ENCODE data around the gene KLK15.

The KLK15 gene

DNA sequence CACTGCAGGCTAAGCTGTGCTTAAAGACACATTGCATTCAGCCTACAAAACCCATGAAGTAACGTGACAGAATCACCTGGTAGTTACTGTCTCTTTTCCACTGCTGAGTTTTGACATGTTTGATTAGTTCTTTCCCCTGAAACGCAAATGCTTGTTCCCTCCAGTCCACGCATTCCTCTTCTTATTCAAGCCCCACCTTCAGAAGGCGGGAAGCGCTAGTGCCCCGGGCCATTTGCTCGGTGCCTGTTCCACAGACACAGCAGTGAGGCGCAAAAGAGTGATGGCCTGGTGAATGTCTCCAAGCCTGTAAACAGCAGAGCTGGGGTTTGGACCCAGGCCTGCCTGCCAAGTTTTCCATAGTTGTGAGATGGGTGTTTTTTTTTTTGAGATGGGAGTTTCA lies 32.3 kb downstream of the KLK15 start:
- no peak overlapping the region for H3K23ac ChIP-seq (ENCODE audit: low read length)
- no peak overlapping the region for H2BK5ac ChIP-seq (ENCODE audit: low read depth, low read length, poor library complexity)
- H3K9ac ChIP-seq (ENCODE audit: low read length): no peak overlapping the region
- no peak overlapping the region for H3K4ac ChIP-seq (ENCODE audit: low read depth, low read length)
- H3K9me3 ChIP-seq (ENCODE audit: insufficient read depth, low read depth, low read length): peaks cover 2% of the 10 kb centered on the region
- H4K12ac ChIP-seq (ENCODE audit: low read depth, low read length): no peak overlapping the region
- H3K4me2 ChIP-seq (ENCODE audit: low read length): no peak overlapping the region
- no peak overlapping the region for H3K27ac ChIP-seq (ENCODE audit: low read depth, low read length)
- H2BK120ac ChIP-seq (ENCODE audit: insufficient read depth, low read length, poor library complexity): no peak overlapping the region
- H3K27me3 ChIP-seq (ENCODE audit: insufficient read depth, low read length): no peaks in the 10 kb centered on the region
- no peak for DNase-seq
- H3K79me2 ChIP-seq (ENCODE audit: control insufficient read depth, insufficient read depth, low read length, poor library complexity): peaks cover 16% of the 10 kb centered on the region
- no peak overlapping the region for H2BK12ac ChIP-seq (ENCODE audit: low read length)
- H3K4me1 ChIP-seq (ENCODE audit: control insufficient read depth in 1 of 2, insufficient read depth in 2 of 2, low read length in 2 of 2): peaks cover 3 to 7% of the 10 kb centered on the region in 2 experiments
- H3K18ac ChIP-seq (ENCODE audit: low read length): no peak overlapping the region
- H3K36me3 ChIP-seq (ENCODE audit: control insufficient read depth in 1 of 2, insufficient read depth in 2 of 2, low read length in 2 of 2): peaks cover 50 to 51% of the 10 kb centered on the region in 2 experiments
- H3K14ac ChIP-seq (ENCODE audit: low read length): no peak overlapping the region
- no peak overlapping the region for H4K91ac ChIP-seq (ENCODE audit: low read depth, low read length)
- H3K4me3 ChIP-seq (ENCODE audit: low read depth, low read length): no peak overlapping the region
- no peak overlapping the region for H4K8ac ChIP-seq (ENCODE audit: low read depth, low read length)
- WGBS (ENCODE audit: extremely low coverage, insufficient coverage, insufficient read length): no CpG with 5 or more reads among the region's 8 CpGs
- peaks cover 9% of the 10 kb centered on the region for H3K79me1 ChIP-seq (ENCODE audit: low read length)
- H2AFZ ChIP-seq (ENCODE audit: insufficient read depth, low read length, poor library complexity): no peak overlapping the region
- no peak overlapping the region for H2AK5ac ChIP-seq (ENCODE audit: low read length)

GRCh38 chr19:50799547-50799851 lies 33.9 kb downstream of the KLK15 start:
- Histone ChIP-seq H3K4me3 (ENCODE audit: low read depth, low read length) (no peak overlapping the region), H3K18ac (ENCODE audit: low read length) (no peak overlapping the region), H3K79me2 (ENCODE audit: control insufficient read depth, insufficient read depth, low read length, poor library complexity) (peaks cover 15% of the 10 kb centered on the region), H3K4me1 (ENCODE audit: control insufficient read depth in 1 of 2, insufficient read depth in 2 of 2, low read length in 2 of 2) (peaks cover 3 to 7% of the 10 kb centered on the region in 2 experiments), H3K23ac (ENCODE audit: low read length) (no peak overlapping the region), H4K8ac (ENCODE audit: low read depth, low read length) (no peak overlapping the region), H2AK5ac (ENCODE audit: low read length) (no peak overlapping the region), H3K27me3 (ENCODE audit: insufficient read depth, low read length) (no peaks in the 10 kb centered on the region), H3K27ac (ENCODE audit: low read depth, low read length) (no peak overlapping the region), H3K4ac (ENCODE audit: low read depth, low read length) (peak overlapping the region; percentile 31), H4K91ac (ENCODE audit: low read depth, low read length) (no peak overlapping the region), H4K12ac (ENCODE audit: low read depth, low read length) (no peak overlapping the region), H3K4me2 (ENCODE audit: low read length) (no peak overlapping the region), H3K14ac (ENCODE audit: low read length) (no peak overlapping the region), H3K79me1 (ENCODE audit: low read length) (peaks cover 4% of the 10 kb centered on the region), H2BK120ac (ENCODE audit: insufficient read depth, low read length, poor library complexity) (no peak overlapping the region), H3K36me3 (ENCODE audit: control insufficient read depth in 1 of 2, insufficient read depth in 2 of 2, low read length in 2 of 2) (peaks cover 55 to 57% of the 10 kb centered on the region in 2 experiments), H3K9me3 (ENCODE audit: insufficient read depth, low read depth, low read length) (peaks cover 2% of the 10 kb centered on the region), H2AFZ (ENCODE audit: insufficient read depth, low read length, poor library complexity) (no peak overlapping the region), H2BK5ac (ENCODE audit: low read depth, low read length, poor library complexity) (no peak overlapping the region), H2BK12ac (ENCODE audit: low read length) (no peak overlapping the region), H3K9ac (ENCODE audit: low read length) (no peak overlapping the region)
- DNase-seq: no peak
- WGBS (ENCODE audit: extremely low coverage, insufficient coverage, insufficient read length): no CpG with 5 or more reads among the region's 3 CpGs

GRCh38 chr19:50798659-50799546 lies 34.5 kb downstream of the KLK15 start:
- DNase-seq: no peak
- Histone ChIP-seq H3K18ac (ENCODE audit: low read length) (no peak overlapping the region), H3K79me2 (ENCODE audit: control insufficient read depth, insufficient read depth, low read length, poor library complexity) (peaks cover 11% of the 10 kb centered on the region), H3K4me3 (ENCODE audit: low read depth, low read length) (no peak overlapping the region), H3K14ac (ENCODE audit: low read length) (no peak overlapping the region), H3K23ac (ENCODE audit: low read length) (no peak overlapping the region), H3K4me1 (ENCODE audit: control insufficient read depth in 1 of 2, insufficient read depth in 2 of 2, low read length in 2 of 2) (peaks cover 3 to 7% of the 10 kb centered on the region in 2 experiments), H2BK12ac (ENCODE audit: low read length) (no peak overlapping the region), H2BK5ac (ENCODE audit: low read depth, low read length, poor library complexity) (no peak overlapping the region), H2AK5ac (ENCODE audit: low read length) (no peak overlapping the region), H2BK120ac (ENCODE audit: insufficient read depth, low read length, poor library complexity) (no peak overlapping the region), H3K9me3 (ENCODE audit: insufficient read depth, low read depth, low read length) (peaks cover 2% of the 10 kb centered on the region), H3K4ac (ENCODE audit: low read depth, low read length) (peak overlapping the region; percentile 31), H4K91ac (ENCODE audit: low read depth, low read length) (no peak overlapping the region), H4K8ac (ENCODE audit: low read depth, low read length) (no peak overlapping the region), H3K27ac (ENCODE audit: low read depth, low read length) (no peak overlapping the region), H3K36me3 (ENCODE audit: control insufficient read depth in 1 of 2, insufficient read depth in 2 of 2, low read length in 2 of 2) (peaks cover 55 to 57% of the 10 kb centered on the region in 2 experiments), H3K27me3 (ENCODE audit: insufficient read depth, low read length) (no peaks in the 10 kb centered on the region), H3K4me2 (ENCODE audit: low read length) (no peak overlapping the region), H3K9ac (ENCODE audit: low read length) (no peak overlapping the region), H2AFZ (ENCODE audit: insufficient read depth, low read length, poor library complexity) (no peak overlapping the region), H3K79me1 (ENCODE audit: low read length) (no peaks in the 10 kb centered on the region), H4K12ac (ENCODE audit: low read depth, low read length) (no peak overlapping the region)
- WGBS (ENCODE audit: extremely low coverage, insufficient coverage, insufficient read length): no CpG with 5 or more reads among the region's 21 CpGs

DNA sequence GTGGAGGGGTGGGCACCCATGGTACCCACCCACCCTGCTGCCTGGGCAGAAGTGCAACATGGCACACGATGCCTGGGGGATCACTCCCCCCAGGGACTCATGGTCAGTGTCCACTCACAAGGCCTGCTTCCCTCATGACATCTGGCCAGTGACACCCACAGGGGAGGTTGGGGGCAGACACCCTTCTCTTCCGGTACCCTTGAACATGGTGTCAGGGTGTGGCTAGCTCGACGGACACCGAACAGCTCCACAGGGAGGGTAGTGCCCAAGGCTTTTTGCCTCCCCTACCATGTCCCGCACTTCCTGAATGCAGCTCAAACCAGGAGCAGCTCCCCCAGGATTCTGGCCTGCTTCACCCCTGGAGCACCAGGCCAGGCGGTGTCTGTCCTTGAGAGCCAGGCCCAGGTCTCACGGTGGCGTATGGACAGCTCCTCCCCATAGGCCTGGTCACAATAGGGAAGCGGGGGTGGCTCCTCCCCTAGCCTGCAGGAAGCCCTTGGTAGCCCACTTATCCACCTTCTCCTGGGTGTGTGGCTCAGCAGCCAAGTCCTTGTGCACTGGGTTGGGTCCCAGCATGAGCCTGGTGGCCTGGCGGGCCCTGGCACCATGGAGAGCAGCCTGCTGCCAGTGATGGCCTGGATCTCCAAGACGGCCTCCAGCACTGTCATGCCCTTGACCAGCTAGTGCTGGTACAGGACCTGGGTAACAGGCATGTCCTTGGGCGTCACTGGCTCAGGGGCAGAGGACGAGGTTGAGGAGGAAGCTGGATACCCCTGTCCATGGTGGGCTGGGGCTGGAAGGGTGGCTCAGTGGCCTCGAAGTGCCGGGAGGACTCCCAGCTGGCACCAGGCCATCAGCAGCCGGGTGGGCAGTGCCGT lies 35.4 kb downstream of the KLK15 start:
- H3K14ac ChIP-seq (ENCODE audit: low read length): no peak overlapping the region
- no peak overlapping the region for H3K4ac ChIP-seq (ENCODE audit: low read depth, low read length)
- H2BK5ac ChIP-seq (ENCODE audit: low read depth, low read length, poor library complexity): no peak overlapping the region
- no peak for DNase-seq
- H4K8ac ChIP-seq (ENCODE audit: low read depth, low read length): no peak overlapping the region
- no peak overlapping the region for H3K18ac ChIP-seq (ENCODE audit: low read length)
- peaks cover 3 to 4% of the 10 kb centered on the region in 2 experiments for H3K4me1 ChIP-seq (ENCODE audit: control insufficient read depth in 1 of 2, insufficient read depth in 2 of 2, low read length in 2 of 2)
- H2BK12ac ChIP-seq (ENCODE audit: low read length): no peak overlapping the region
- H2AK5ac ChIP-seq (ENCODE audit: low read length): no peak overlapping the region
- H2BK120ac ChIP-seq (ENCODE audit: insufficient read depth, low read length, poor library complexity): no peak overlapping the region
- no peaks in the 10 kb centered on the region for H3K79me1 ChIP-seq (ENCODE audit: low read length)
- no peaks in the 10 kb centered on the region for H3K27me3 ChIP-seq (ENCODE audit: insufficient read depth, low read length)
- no peak overlapping the region for H4K12ac ChIP-seq (ENCODE audit: low read depth, low read length)
- H3K23ac ChIP-seq (ENCODE audit: low read length): no peak overlapping the region
- no CpG with 5 or more reads among the region's 18 CpGs for WGBS (ENCODE audit: extremely low coverage, insufficient coverage, insufficient read length)
- H2AFZ ChIP-seq (ENCODE audit: insufficient read depth, low read length, poor library complexity): no peak overlapping the region
- no peak overlapping the region for H3K27ac ChIP-seq (ENCODE audit: low read depth, low read length)
- H3K4me3 ChIP-seq (ENCODE audit: low read depth, low read length): no peak overlapping the region
- H3K9ac ChIP-seq (ENCODE audit: low read length): no peak overlapping the region
- peaks cover 55 to 57% of the 10 kb centered on the region in 2 experiments for H3K36me3 ChIP-seq (ENCODE audit: control insufficient read depth in 1 of 2, insufficient read depth in 2 of 2, low read length in 2 of 2)
- H4K91ac ChIP-seq (ENCODE audit: low read depth, low read length): no peak overlapping the region
- H3K4me2 ChIP-seq (ENCODE audit: low read length): no peak overlapping the region
- H3K9me3 ChIP-seq (ENCODE audit: insufficient read depth, low read depth, low read length): peaks cover 2% of the 10 kb centered on the region
- peaks cover 3% of the 10 kb centered on the region for H3K79me2 ChIP-seq (ENCODE audit: control insufficient read depth, insufficient read depth, low read length, poor library complexity)

Data from trophoblast cell (in vitro differentiated cells and primary cell).